NK-92 (cell line): ENCODE measurements around the gene DDX24.

ENCODE experiments used
- DNase-seq: peaks from one replicate; lab custom pipeline; 2025; ENCODE audit not compliant: unreplicated experiment; lab: John Stamatoyannopoulos, UW

The DDX24 gene

DNA sequence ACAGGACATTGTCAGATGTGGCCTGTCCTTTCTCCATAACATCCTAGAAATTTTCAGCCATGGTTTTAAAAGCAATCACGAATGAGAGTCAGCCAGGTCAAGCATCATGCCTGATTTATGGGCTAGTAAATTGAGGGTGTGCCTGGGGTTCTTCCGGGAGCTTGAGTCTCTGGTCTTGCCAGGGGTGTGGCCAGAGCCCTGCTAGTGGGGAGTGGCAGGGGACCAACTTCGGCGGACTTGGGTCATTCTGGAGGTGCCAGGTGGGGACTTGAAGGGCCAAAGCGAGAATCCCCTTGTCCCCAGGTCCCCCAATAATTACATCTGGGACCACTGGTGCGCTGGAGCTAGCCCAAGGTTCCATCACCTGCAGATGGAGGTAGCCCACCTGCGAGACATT, 49.1 kb downstream of the DDX24 start:
- no peak for DNase-seq

DNA sequence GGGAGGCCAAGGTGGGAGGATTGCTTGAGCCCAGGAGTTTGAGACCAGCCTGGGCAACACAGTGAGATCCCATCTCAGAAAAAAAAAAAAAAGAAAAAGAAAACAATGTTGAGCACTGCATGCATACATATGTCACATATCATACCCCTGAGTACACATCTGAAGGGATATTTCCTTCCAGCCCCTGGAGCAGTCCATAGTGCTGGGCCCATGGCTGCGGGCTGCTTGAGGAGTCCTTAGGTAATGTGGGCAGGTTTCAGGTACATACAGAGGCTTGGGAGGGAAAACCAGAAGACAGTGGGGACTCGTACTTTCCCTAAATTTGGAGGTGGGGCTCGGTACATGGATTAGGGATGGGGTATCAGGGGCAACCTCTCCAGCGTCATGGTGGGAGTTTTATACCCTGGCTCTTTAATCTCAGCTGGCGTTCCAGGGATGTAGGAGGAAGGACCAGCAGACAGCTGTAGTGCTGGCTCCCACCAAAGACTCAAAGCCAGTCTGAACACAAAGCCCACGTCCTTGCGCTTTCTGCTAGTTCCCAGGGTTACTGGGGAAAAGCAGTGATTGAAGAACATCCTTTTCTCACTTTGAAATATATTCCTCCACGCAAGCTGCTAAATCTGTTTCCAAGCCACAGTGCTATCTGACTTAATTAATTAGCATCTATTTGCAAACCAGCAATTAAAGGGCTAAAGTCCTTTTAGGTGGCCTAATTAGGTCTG, 49.7 kb downstream of the DDX24 start:
- DNase-seq = no peak

DNA sequence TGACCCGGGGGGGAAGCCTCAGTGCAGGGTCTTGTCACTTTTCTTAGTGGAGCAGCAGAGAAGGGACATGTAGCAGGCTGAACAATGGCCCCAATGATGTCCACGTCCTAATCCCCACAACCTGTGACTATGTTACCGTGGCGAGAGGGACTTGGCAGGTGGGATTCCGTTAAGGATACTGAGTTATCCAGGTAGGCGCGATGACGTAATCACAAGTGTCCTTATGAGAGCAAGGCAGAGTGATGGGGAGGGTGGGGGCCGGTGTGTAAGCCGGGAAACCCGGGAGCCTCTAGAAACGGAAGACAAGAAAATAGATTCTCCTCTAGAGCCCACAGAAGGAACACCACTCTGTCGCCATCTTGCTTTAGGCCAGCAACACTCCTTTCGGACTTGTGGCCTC, 50.4 kb downstream of the DDX24 start:
- no peak for DNase-seq

DNA sequence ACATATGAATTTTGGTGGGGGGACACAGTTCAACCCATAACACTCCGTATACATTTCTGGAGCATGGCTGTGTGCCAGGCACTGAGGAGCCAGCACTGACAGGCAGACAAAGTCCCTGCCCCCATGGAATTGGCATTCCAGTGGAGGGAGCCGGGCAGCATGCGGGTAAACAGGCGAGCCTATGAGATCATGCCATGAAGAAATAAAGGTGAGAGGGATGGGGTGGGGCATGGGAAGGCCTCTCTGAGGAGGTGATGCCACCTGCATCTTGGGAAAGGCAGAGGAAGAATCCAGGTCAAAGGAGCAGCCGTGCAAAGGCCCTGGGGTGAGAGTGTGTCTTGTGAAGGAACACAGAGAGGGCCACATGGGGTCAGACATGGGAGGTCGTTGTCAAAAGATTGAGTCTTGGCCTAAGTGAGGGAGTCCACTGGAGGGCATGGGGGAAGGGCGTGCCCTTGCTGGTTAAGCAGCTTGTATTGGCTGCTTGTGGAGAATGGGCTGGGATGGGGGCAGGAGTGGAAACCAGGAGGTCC, 51.3 kb downstream of the DDX24 start:
- no peak for DNase-seq

DNA sequence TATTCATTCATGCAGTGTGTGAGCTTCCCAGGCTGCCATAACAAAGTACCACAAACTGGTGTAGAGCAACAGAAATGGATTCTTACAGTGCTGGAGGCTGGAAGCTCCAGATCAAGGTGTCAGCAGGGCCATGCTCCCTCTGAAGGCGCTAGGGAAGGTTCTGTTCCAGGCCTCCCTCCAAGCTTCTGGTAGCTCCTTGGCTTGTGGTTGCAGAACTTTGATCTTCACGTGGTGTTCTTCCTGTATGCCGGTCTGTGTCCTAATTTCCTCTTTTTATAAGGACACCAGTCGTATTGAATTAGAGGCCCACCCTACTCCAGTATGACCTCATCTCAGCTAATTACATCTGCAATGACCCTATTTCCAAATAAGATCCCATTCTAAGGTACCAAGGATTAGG, 51.7 kb downstream of the DDX24 start:
- DNase-seq = no peak

DNA sequence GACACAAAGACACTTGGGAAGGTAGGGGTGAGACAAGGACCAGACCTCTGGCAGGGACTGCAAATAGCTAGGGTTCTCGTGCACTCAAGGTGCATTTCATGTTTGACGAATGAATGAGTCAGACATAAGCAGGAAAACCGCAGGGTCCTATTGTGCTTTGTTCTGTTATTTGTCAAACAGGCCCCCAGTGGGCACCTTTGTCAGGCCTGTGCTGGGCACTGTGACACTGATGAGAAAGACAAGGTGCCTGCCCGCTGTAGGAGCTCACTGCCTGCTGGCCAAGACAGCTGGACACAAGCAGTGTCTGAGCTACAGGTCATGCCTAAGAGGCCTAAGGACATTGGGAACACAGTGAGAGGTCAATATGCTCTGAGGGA, 52.6 kb downstream of the DDX24 start:
- DNase-seq = no peak

DNA sequence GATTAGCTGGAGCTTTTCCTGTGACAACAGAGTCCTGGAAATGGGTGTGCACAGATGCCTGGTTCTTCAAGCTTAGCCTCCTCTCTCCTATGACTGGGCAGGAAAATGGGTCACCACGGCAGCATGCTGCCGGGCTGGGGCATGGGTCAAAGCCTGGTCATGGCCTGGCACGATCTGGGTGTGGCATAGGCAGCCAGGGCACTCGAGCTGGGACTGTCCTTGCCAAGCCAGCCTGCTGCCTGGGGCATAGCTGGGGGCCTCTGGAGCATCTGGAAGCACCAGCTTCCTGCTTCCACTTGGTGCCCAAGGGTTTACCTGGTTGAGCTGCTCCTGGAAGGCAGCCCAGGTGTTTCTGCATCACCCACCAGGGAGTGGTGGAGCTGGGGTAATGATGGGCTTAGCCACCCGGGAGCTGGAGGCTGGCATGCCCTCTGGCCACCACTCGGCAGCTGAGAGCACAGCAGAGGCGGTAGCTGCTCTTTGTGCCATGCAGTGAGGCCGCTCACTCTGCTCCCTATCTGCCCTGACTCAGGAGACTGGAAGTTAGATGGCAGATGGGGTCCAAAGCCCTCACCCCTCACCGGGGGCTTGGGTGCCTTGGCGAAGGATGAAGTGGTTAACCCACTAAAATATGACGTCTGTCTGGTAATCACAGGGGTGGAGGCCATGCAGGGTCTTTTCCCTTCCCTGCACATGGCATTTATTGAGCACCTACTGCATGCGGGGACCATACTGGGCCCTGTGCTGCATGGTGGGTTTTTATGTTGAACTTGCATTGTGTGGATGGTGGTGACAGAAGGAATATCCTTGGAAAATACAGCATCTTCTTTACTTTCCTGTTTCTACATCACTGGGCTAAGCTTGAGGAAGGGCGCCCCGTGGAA, 53.2 kb downstream of the DDX24 start:
- DNase-seq = no peak

DNA sequence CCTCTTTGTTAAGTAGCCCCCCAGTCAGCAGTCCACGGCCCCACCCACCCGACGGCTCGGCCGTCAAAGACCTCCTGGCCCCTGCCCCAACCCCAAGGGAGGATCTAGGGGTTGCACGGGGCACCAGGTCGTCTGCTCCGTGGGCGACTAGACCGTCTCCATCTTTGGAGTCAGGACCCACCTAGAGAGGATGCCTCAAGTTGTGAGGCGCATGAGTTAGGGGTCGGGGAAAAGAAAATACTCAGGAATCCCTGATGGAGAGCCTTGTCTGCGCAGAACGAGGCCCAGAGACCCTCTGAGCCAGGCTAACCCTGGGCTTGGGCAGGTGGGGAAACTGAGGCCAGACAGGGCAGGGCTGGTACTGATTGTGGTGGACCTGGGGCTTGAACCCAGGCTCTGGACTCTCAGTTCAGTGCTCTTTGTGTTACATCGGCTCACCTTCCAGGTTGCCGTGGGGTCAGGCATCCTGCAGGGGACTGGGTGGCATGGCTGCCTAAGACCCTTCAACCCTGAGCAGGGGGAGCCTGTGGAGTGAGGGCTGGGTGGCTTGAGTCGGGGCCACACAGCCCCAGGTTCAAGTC, 54.0 kb downstream of the DDX24 start:
- no peak for DNase-seq

DNA sequence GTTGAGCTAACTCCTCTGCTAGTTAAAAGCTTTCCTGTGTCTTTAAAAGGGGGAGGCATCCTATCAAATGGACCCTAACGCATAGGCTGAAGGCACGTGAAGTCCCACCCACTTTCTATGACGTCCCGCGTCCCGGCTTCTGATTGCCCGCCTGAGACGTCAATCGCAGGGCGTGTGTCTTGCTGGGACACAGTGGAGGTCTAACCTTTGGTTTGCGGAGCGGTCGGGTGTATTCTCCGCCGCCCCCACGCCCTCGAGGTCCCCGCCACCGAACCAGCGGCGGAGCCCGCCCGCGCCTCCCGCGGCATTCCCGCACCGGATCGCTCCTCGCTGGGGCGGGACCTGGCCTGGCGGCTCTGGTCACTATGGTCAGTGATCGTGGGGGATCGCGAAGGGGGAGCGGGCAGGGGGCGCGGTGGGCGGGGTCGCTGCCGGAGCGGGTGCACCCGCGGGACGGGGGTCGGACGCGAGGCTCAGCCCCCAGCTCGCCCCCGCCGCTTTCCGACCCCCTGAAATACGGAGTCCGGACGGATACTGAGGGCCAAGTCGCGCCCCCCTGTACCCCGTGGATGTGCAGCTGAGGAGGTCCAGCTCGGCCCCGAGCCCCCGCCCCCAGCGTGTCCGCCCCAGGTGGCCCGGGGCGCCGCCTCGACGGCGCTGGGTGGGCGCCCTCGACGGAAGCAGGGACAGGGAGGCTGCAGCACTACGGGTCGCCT, 54.7 kb downstream of the DDX24 start, which contains the start of gene OTUB2:
Gene OTUB2, plus strand, starts transcription at position 168 of the 716 bp plus-strand sequence. Its CDS starts 198 bp downstream, at position 366.
- peak; percentile 72 for DNase-seq

DNA sequence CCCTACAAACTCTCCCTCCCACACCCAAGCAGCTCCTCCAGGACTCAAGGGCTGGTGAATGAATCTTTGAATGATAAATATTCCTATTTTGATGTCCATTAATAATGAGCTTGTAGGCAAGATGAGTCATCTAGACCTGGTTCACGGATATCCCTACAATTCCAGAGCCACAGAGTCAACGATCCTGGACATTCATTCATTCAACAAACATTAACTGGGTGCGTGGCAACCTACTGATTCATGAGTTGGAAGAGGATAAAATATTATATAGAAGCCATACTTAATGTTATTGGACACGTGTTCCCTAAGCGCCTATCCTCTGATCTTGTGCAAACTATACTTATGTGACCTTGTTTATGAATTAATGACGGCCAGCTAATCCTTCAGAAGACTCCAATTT, 55.3 kb downstream of the DDX24 start:
- DNase-seq = no peak

DNA sequence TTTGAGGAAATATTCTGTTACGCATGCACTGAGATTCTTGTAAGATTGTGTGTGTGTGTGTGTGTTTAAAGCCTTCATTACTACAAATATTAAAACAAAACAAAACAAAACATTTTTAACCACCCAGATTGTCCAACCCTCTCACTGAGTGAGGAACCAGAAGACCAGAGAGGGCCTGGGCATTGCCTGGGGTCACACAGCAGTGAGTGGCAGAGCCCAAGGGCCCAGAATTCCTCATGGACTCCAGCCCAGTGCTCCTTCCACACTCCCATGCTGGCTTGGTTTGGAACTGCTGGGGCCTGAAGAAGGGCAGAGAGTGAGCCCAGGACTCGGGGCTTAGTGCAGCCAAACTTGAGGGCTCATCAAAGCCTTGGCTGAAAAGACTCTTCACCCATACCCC, 56.5 kb downstream of the DDX24 start:
- no peak for DNase-seq

DNA sequence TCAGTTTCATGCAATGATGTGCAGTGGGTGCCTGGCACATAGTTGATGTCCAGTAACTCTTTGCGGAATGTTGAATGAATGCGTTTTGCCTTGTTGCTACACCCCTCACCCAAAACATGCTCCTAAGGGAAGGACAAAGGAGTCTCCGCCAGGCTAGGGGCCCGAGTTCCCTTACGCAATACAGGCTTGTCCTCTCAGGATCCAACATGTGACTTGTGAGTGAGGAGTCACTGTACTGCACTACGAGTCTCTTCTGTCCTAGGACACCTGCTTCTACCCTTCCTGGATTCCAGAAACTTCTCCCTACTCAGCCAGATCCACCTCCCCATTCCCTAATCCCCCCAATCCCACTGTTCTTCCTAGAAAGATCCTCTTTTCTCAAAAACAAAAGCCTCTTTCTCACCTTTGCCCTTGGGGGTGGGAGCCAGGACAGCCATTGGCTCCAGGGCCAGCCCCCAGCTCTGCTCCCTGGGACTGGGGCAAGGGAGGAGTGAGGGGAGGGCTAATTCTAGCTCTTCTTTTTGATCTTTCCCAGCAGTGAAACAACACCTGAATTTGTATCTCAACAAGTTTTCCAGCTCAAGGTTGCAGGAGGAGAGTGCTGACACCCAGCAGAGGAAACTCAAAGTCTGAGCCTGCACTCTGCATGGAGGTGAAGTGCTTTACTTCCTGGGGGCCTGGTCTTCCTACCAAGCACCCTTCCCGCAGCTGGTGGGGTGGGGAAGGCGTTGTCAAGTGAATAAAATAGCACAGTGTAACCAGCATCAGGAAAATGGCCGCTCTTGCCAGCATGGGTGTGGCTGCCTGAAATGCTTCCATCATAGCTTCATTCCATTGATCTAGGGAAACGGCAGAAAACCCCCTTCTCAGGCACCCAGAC, 58.2 kb downstream of the DDX24 start:
- no peak for DNase-seq

DNA sequence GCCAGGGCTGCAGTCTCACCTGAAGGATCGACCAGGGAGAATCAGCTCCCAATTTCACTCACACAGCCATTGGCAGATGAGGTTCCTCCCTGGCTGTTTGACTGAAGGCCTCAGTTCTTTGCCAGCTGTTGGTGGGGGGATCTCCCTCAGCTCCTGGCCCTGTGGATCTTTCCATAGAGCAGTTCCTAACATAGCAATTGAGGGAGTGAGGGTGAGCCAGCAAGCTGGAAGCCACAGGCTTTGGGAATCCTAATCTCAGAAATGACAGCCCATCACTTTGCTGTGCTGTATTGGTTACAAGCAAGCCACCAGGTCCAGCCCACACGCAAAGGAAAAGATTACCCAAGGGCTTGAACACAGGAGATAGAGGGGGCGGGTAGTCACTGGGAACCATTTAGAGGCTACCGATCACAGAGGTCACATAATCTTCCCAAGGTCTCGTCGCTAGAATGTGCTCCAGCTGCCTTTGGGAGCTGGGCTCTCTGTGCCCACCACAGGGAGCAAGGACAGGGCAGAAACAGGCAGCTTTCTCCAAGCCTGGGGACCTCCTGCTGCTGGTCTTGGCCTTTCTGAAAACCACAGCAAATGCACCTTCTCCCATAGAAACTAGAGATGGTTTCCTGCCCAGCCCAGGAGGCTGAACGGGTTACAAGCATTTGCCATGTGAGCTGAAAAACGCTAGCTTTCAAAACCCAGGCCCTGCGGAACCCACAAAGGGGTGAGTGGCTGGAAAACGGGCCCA, 59.4 kb downstream of the DDX24 start:
- DNase-seq = no peak

DNA sequence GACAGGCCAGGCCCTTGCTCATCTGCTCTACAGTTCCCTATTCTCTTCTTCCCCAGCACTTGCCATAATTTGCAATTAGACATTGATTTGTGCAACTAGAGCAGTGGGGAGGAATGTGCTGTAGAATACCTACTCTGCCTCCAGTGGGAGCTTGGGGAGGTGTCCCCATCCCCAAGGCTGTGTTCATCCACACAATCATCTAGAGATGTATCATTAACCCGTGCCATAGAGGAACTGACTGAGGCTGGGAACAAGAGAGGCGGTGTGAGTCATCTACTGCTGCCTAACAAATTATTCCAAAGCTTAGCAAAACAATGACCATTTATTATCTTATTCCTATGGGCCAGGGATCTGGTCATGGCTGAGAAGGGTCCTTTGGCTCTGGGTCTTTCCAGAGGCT, 60.0 kb downstream of the DDX24 start:
- no peak for DNase-seq

DNA sequence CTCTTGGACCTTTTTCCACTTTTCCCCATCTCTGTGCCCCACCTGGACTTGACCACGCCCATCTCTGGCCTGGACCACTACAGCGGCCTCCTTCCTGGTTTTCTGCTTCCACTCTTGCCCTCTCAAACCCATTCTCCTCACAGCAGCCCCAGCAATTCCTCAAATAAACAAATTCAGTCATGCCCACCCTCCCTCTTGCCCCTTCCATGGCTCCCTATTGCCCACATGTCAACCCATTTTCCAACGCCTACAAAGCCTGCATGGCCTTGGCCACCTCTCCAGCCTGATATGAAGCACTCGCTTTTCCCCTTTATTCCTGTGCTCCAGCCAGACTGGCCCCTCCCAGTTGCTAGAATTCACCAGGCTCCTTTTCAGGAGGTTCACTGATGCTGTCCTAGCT, 60.7 kb downstream of the DDX24 start:
- DNase-seq = no peak

DNA sequence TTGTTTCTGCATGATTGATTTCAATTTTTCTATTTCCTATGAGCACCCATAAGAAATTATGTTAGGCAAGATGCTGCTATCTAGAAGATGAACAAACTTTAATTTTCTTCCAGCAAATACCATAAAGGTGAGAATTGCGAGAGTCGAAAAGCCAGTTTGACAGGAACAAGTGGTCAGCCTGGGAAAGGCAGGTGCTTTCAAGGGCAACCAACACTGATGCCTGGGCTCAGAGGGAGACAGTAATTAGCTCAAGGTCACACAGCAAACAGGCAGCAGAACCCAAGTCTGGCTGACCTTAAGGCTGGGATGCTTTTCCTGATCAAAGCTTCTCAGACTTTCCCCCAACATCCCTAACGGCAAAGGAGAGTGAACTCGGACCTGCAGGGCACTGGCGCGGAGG, 61.7 kb downstream of the DDX24 start:
- DNase-seq = no peak

DNA sequence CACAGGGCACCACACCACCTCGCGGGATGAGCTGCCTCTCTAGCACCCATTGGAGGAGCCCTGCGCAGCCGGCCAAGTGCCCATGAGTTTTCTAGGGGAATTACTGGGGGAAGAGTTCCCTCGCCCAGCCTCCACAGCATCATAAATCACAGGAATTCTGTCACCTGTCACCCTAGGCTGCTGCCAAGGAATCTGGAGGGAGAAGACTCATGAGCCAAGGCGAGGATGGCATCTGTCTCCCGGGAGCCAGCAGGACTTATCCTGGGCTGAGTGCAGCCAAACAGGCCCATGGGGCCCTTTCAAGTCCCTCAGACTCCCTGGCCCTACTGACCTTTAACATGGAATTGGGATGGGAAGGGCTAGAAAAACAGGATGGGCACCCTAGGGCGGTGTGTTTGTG, 62.7 kb downstream of the DDX24 start:
- DNase-seq = no peak

DNA sequence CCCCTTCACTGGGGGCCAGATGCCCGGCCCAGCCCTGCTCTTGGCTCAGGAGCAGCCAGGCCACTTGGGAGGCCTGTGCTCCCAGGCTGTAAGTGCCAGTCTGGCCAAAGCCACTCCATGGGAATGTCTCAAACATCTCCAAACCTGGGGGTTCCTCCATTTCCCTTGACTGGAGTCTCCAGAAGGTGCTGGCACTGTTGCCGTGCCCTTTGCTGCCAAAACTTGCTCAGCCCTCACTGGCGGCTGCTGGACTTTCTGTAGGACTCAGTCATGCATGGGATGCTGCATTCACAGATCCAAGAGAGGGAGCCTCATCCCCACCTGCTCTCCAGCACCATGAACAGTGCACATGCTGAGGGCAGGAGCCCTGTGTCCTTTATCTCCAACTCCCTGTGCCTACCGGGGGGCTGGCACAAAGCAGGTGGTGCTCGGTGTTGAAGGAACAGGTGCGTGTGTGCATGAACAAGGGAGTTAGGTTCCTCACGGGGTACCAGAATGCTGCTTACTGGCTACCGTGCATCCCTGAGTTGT, 64.5 kb downstream of the DDX24 start:
- no peak for DNase-seq

DNA sequence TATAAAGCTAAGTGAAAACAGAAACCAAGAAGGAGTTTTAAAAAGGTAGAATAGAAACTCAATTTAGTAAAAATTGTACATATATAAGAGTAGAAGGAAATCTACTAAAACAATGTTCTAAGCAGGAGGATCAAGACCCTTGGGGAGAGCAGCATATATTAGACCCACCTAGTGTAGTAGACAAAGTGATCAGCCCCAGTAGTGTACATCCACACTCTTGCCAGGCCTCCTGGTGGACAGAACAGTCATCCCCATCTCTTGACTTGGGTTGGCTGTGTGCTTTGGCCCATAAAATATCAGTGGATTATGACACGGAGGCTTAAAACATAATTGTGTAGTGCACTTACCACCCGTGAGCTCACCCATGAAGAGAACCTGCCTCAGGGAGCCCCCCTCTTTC, 65.8 kb downstream of the DDX24 start:
- DNase-seq = no peak
